OCI-LY1 (cell line): ENCODE results near the gene NUP93.
"Not testable (repeated sequence)": the region's sequence is repeated elsewhere in the genome, so short reads cannot be mapped to it uniquely, and the experiment has no call there.

ENCODE experiments used
- EZH2 ChIP-seq: fragments of 200-600 bp; sonication (generic), shearing (Covaris generic); IDR thresholded peaks from 2 replicates; pipeline ENCODE4 v1.8.0; 2017; ENCODE audit warnings: borderline replicate concordance, mixed run types, mild to moderate bottlenecking, antibody characterized with exemption, low read length, moderate library complexity, mixed read lengths
- TF ChIP-seq, protein P1 (sequence below): fragments of 200-600 bp; sonication (generic), shearing (Covaris generic); IDR thresholded peaks from 2 replicates; pipeline ENCODE4 v1.5.1; 2017; ENCODE audit warnings: mild to moderate bottlenecking, antibody characterized with exemption, low read length, moderate library complexity, mixed read lengths

- TF ChIP-seq, protein P1, sequence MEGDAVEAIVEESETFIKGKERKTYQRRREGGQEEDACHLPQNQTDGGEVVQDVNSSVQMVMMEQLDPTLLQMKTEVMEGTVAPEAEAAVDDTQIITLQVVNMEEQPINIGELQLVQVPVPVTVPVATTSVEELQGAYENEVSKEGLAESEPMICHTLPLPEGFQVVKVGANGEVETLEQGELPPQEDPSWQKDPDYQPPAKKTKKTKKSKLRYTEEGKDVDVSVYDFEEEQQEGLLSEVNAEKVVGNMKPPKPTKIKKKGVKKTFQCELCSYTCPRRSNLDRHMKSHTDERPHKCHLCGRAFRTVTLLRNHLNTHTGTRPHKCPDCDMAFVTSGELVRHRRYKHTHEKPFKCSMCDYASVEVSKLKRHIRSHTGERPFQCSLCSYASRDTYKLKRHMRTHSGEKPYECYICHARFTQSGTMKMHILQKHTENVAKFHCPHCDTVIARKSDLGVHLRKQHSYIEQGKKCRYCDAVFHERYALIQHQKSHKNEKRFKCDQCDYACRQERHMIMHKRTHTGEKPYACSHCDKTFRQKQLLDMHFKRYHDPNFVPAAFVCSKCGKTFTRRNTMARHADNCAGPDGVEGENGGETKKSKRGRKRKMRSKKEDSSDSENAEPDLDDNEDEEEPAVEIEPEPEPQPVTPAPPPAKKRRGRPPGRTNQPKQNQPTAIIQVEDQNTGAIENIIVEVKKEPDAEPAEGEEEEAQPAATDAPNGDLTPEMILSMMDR: not testable (repeated sequence)
- TF ChIP-seq EZH2: not testable (repeated sequence)
These were observed 138.8 kb downstream of the NUP93 start for GRCh38 chr16:56868766-56869165.
